ENCODE measurements around the gene KCTD20.

The KCTD20 gene

DNA sequence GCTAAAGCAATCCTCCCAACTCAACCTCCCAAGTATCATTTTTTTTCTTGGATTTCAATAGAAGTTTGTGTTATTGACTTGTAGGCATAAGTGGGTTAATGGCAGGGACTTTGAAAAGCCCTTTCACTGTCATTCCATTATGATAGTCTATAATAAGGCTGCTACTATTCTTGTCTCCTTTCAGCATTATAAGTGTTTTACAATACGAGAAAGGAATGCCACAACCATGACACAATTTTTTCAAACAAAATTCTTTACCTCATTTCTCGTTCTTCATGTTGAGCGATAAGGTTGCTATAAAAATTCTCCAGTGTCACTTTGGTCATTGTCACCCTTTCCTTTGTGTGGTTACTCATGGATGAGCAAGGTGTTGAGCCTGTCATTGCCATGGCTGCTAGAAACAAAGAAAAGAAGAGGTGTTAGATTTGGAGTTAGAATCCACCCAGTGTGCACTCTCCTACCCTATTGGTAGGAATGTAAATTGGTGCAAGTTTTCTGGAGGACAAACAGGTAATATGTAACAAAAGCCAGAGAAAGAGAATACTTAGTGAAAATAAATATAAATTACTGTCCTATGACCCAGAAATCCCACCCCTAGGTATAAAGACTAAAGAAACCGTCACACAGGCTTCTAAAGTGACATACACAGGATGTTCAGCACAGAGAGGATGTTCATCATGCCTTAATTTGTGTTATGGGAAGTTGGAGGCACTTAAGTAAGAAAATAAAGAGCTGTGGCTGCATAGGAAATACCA, 97.2 kb downstream of the KCTD20 start:
- ATAC-seq (replicated peaks) (peak; percentile 83), DNase-seq (peak in 1 of 3 experiments; percentile 5)
- Mint-ChIP-seq H3K4me3 (peak overlapping the region; percentile 42 to 70), H3K9me3 (no peaks in the 10 kb centered on the region), H3K4me1 (ENCODE audit: low read depth in 2 of 2) (peaks cover 32 to 59% of the 10 kb centered on the region in 2 donors), H3K36me3 (ENCODE audit: insufficient read depth) (peaks cover 87% of the 10 kb centered on the region), H3K27ac (peak overlapping the region; percentile 83 to 85), H3K27me3 (no peaks in the 10 kb centered on the region)

Data from effector memory CD8-positive, alpha-beta T cell (primary cell).